ENCODE measurements around the gene MIP.

- TF ChIP-seq, protein P1, sequence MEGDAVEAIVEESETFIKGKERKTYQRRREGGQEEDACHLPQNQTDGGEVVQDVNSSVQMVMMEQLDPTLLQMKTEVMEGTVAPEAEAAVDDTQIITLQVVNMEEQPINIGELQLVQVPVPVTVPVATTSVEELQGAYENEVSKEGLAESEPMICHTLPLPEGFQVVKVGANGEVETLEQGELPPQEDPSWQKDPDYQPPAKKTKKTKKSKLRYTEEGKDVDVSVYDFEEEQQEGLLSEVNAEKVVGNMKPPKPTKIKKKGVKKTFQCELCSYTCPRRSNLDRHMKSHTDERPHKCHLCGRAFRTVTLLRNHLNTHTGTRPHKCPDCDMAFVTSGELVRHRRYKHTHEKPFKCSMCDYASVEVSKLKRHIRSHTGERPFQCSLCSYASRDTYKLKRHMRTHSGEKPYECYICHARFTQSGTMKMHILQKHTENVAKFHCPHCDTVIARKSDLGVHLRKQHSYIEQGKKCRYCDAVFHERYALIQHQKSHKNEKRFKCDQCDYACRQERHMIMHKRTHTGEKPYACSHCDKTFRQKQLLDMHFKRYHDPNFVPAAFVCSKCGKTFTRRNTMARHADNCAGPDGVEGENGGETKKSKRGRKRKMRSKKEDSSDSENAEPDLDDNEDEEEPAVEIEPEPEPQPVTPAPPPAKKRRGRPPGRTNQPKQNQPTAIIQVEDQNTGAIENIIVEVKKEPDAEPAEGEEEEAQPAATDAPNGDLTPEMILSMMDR (IDR thresholded peaks at IDR 0.05; ENCODE audit: insufficient read depth, low read length, poor library complexity, severe bottlenecking), result no peak
- no peak for TF ChIP-seq EZH2phosphoT487 (conservative IDR thresholded peaks at IDR 0.05; ENCODE audit: low read length)
Observed at GRCh38 chr12:56431850-56432249, 22.6 kb downstream of the MIP start.

Measured in SU-DHL-6 (cell line).